ENCODE data around the gene PHC3.

Gene PHC3

DNA sequence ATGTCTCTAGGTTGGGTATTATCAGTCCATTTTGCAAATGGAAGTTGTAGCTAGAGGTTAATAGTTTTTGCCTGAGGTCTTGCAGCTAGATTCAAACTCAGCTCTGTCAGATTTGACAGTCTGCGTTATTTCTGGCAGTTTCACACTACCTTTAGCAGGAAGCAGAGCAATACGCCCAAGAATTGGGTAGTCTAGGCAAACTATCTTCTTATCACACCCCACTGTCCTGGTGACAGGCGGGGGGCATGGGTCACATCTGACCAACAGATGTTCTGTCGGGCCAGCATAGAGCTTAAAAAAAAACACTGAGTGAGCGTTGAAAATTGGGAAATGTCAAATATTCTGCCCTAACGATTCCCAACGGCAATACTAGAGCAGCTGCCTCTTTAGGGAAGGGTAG, 138.0 kb downstream of the PHC3 start:
- no peak for DNase-seq (ENCODE audit: low read depth, low spot score)

DNA sequence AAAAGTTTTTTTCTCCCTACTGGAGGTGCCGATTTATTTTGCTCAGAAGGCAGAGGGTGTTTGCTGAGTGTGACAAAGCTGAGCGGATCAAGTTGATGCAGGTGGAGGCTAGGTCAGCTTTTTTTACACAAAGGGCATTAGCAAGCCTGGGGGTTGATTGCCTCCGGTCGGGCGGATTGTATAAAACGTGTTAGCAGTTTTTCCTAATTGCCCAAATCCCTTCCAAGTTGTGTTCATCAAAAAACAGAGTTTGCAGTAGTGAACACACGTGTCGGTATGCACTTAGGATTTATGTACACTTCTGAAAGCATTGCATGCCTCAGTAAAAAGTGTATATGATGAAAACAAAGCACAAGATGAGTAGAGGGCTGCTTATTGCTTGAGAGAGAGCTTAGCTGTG, 141.1 kb downstream of the PHC3 start:
- DNase-seq (ENCODE audit: low read depth, low spot score) = no peak

DNA sequence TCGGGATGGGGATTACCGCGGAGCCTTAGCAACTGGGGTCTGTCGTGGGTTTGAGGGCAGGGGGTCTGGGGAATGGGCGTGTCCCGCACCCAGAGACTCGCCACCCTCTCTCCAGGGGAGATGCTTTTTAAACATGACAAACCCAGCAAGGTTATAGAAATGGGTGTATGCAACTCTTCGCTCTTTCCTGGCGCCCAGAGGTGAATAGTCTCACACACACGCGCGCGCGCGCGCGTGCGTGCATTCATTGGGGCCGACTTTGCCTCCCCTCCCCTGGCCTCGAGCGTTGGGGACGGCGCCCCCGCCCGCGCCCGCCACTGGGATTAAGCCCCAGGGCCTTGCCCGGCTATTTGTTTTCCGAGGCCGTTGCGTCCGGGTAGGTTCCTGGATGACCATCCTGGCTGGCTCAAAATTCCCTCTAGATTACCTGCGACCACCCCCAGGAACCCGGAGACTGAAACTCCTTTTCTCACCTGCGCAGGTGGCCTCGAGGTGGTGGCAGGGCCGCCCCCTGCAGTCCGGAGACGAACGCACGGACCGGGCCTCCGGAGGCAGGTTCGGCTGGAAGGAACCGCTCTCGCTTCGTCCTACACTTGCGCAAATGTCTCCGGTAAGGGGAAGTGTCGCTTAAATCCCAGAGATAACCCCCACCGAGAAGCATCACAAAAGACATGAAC, 143.0 kb downstream of the PHC3 start:
- no peak for DNase-seq (ENCODE audit: low read depth, low spot score)
